Measurements from ENCODE around the gene CD7.

Gene CD7

GRCh38 chr17:82314012-82314726 is 3.2 kb downstream of the CD7 start:
- DNase-seq, result no peak

- no peak for DNase-seq
Measured at GRCh38 chr17:82313195-82314011, 4.0 kb downstream of the CD7 start.

GRCh38 chr17:82311971-82312370 is 5.4 kb downstream of the CD7 start:
- no peak for DNase-seq

- DNase-seq, result no peak
Measured at GRCh38 chr17:82310877-82311276, 6.5 kb downstream of the CD7 start.

GRCh38 chr17:82309656-82310570 is 7.5 kb downstream of the CD7 start:
- DNase-seq, result no peak

GRCh38 chr17:82305727-82306300 is 11.6 kb downstream of the CD7 start:
- peak; percentile 13 for DNase-seq

GRCh38 chr17:82304826-82305726 is 12.3 kb downstream of the CD7 start:
- DNase-seq, result no peak

- DNase-seq, result no peak
Measured at GRCh38 chr17:82303944-82304808, 13.2 kb downstream of the CD7 start.

GRCh38 chr17:82302991-82303943 is 14.1 kb downstream of the CD7 start:
- no peak for DNase-seq

GRCh38 chr17:82302568-82302963 is 14.8 kb downstream of the CD7 start:
- DNase-seq, result no peak

- DNase-seq, result no peak
Measured at GRCh38 chr17:82301916-82302567, 15.4 kb downstream of the CD7 start.

- DNase-seq, result no peak
Measured at GRCh38 chr17:82301300-82301915, 16.0 kb downstream of the CD7 start.

- DNase-seq, result peak; percentile 52
Measured at GRCh38 chr17:82300707-82301270, 16.6 kb downstream of the CD7 start.

GRCh38 chr17:82300228-82300627 is 17.2 kb downstream of the CD7 start:
- no peak for DNase-seq

GRCh38 chr17:82299452-82299851 is 18.0 kb downstream of the CD7 start:
- DNase-seq, result no peak

- DNase-seq, result no peak
Measured at GRCh38 chr17:82298538-82299421, 18.6 kb downstream of the CD7 start.

Data from fibroblast of skin of abdomen (primary cell).